H9 (cell line): ENCODE measurements around the gene WDR70. TPM values are rescaled to one million over a fixed set of nuclear protein-coding genes. Genes with fewer than 3 reads are reported as not detected.

Experiments
- DNase-seq: peaks from one replicate; pipeline ENCODE4 v3.0.0-alpha.2; 2017
- H2AFZ ChIP-seq: one replicate; pipeline ENCODE4 v1.6.1; 2013; ENCODE audit warnings: mild to moderate bottlenecking, low read length, control low read depth, moderate library complexity
- H2AK5ac ChIP-seq: 2 replicates; pipeline ENCODE4 v1.6.1; 2013; ENCODE audit warnings: low read length, control low read depth, mixed read lengths; ENCODE audit not compliant: insufficient read length
- H2BK120ac ChIP-seq: one replicate; pipeline ENCODE4 v1.6.1; 2013; ENCODE audit warnings: low read depth, mild to moderate bottlenecking, low read length, control low read depth, inconsistent platforms; ENCODE audit not compliant: poor library complexity, severe bottlenecking
- H2BK12ac ChIP-seq: 2 replicates; pipeline ENCODE4 v1.6.1; 2013; ENCODE audit warnings: low read length, control low read depth, mixed read lengths, low read depth; ENCODE audit not compliant: insufficient read length
- H2BK15ac ChIP-seq: 2 replicates; pipeline ENCODE4 v1.6.1; 2013; ENCODE audit warnings: low read depth, low read length, control low read depth
- H2BK20ac ChIP-seq: one replicate; pipeline ENCODE4 v1.6.1; 2013; ENCODE audit warnings: low read depth, mild to moderate bottlenecking, low read length, control low read depth, inconsistent platforms; ENCODE audit not compliant: poor library complexity, severe bottlenecking
- H2BK5ac ChIP-seq: 2 replicates; pipeline ENCODE4 v1.6.1; 2013; ENCODE audit warnings: low read length, control low read depth, mixed read lengths; ENCODE audit not compliant: insufficient read length
- H3K14ac ChIP-seq: 2 replicates; pipeline ENCODE4 v1.6.1; 2013; ENCODE audit warnings: low read length, control low read depth; ENCODE audit not compliant: insufficient read depth
- H3K18ac ChIP-seq: 2 replicates; pipeline ENCODE4 v1.6.1; 2013; ENCODE audit warnings: low read depth, mild to moderate bottlenecking, mixed read lengths, low read length, control low read depth; ENCODE audit not compliant: insufficient read length
- H3K23ac ChIP-seq: 2 replicates; pipeline ENCODE4 v1.6.1; 2013; ENCODE audit warnings: low read length, control low read depth, mixed read lengths, low read depth; ENCODE audit not compliant: insufficient read length
- H3K23me2 ChIP-seq: 2 replicates; pipeline ENCODE4 v1.6.1; 2013; ENCODE audit warnings: low read depth, mild to moderate bottlenecking, mixed read lengths, low read length, control low read depth; ENCODE audit not compliant: insufficient read length, poor library complexity, severe bottlenecking
- H3K27ac ChIP-seq: 2 replicates; pipeline ENCODE4 v1.5.1; 2013; ENCODE audit warnings: low read length, control low read depth, mixed read lengths, low read depth; ENCODE audit not compliant: insufficient read length
- H3K27me3 ChIP-seq: 2 replicates; pipeline ENCODE4 v1.6.1; 2013; ENCODE audit warnings: low read length, control low read depth, inconsistent platforms; ENCODE audit not compliant: insufficient read depth
- H3K4ac ChIP-seq: 2 replicates; pipeline ENCODE4 v1.6.1; 2013; ENCODE audit warnings: low read depth, mild to moderate bottlenecking, control low read depth, inconsistent platforms, low read length, moderate library complexity
- H3K4me1 ChIP-seq: 2 replicates; pipeline ENCODE4 v1.6.1; 2013; ENCODE audit warnings: low read length, control low read depth, inconsistent platforms; ENCODE audit not compliant: insufficient read depth
- H3K4me2 ChIP-seq: 2 replicates; pipeline ENCODE4 v1.6.1; 2013; ENCODE audit warnings: low read length, control low read depth, mixed read lengths; ENCODE audit not compliant: insufficient read length, insufficient read depth
- H3K56ac ChIP-seq: 2 replicates; pipeline ENCODE4 v1.6.1; 2013; ENCODE audit warnings: low read depth, mild to moderate bottlenecking, mixed read lengths, low read length, control low read depth; ENCODE audit not compliant: insufficient read length
- H3K79me1 ChIP-seq: 2 replicates; pipeline ENCODE4 v1.6.1; 2013; ENCODE audit warnings: low read depth, mild to moderate bottlenecking, moderate library complexity, low read length, control low read depth, inconsistent platforms; ENCODE audit not compliant: insufficient read depth, poor library complexity, severe bottlenecking
- H3K79me2 ChIP-seq: 2 replicates; pipeline ENCODE4 v1.6.1; 2013; ENCODE audit warnings: low read length, control low read depth, inconsistent platforms; ENCODE audit not compliant: insufficient read depth
- H3K9ac ChIP-seq: 2 replicates; pipeline ENCODE4 v1.6.1; 2013; ENCODE audit warnings: low read length, control low read depth, mixed read lengths; ENCODE audit not compliant: insufficient read length; ENCODE audit errors: extremely low read depth
- H3K9me3 ChIP-seq: one replicate; pipeline ENCODE4 v1.6.1; 2013; ENCODE audit warnings: low read depth, low read length, inconsistent platforms; ENCODE audit not compliant: control insufficient read depth
- H3T11ph ChIP-seq: one replicate; pipeline ENCODE4 v1.6.1; 2013; ENCODE audit warnings: mild to moderate bottlenecking, low read length, control low read depth, inconsistent platforms
- H4K20me1 ChIP-seq: one replicate; pipeline ENCODE4 v1.6.1; 2013; ENCODE audit not compliant: control insufficient read depth, insufficient read length, insufficient read depth
- H4K5ac ChIP-seq: 2 replicates; pipeline ENCODE4 v1.6.1; 2013; ENCODE audit warnings: low read depth, mild to moderate bottlenecking, mixed read lengths, low read length, control low read depth; ENCODE audit not compliant: insufficient read length
- H4K8ac ChIP-seq: replicated peaks from 2 replicates; pipeline ENCODE4 v1.6.1; 2013; ENCODE audit warnings: low read length, control low read depth, mixed read lengths, low read depth; ENCODE audit not compliant: insufficient read length
- H4K91ac ChIP-seq: 2 replicates; pipeline ENCODE4 v1.6.1; 2013; ENCODE audit warnings: low read depth, mild to moderate bottlenecking, moderate library complexity, mixed read lengths, low read length, control low read depth; ENCODE audit not compliant: insufficient read length
- H3K27ac Mint-ChIP-seq, 3 experiments: 2 replicates in 2 of 3; 3 replicates in 1 of 3; pipeline ENCODE4 v1.8.0; 2020 to 2021; ENCODE audit warnings: mixed read lengths in 3 of 3, mild to moderate bottlenecking in 1 of 3, moderate library complexity in 1 of 3
- H3K27me3 Mint-ChIP-seq: 2 replicates; pipeline ENCODE4 v1.8.0; 2021; ENCODE audit warnings: low read depth, mild to moderate bottlenecking, moderate library complexity, mixed read lengths
- H3K36me3 Mint-ChIP-seq, 3 experiments: 2 replicates in 2 of 3; 3 replicates in 1 of 3; pipeline ENCODE4 v1.8.0; 2020 to 2021; ENCODE audit warnings: low read depth in 3 of 3, mixed read lengths in 3 of 3; ENCODE audit not compliant: insufficient read depth in 1 of 3
- H3K4me1 Mint-ChIP-seq, 2 experiments: 2 replicates each; pipeline ENCODE4 v1.8.0; 2020; ENCODE audit warnings: mixed read lengths in 2 of 2
- H3K4me3 Mint-ChIP-seq, 2 experiments: 2 replicates in 1 of 2; 3 replicates in 1 of 2; pipeline ENCODE4 v1.8.0; 2020 to 2021; ENCODE audit warnings: mild to moderate bottlenecking in 2 of 2, mixed read lengths in 2 of 2, moderate library complexity in 1 of 2
- H3K9me3 Mint-ChIP-seq, 2 experiments: 2 replicates in 1 of 2; 3 replicates in 1 of 2; pipeline ENCODE4 v1.8.0; 2020; ENCODE audit warnings: mild to moderate bottlenecking in 2 of 2, mixed read lengths in 2 of 2, moderate library complexity in 1 of 2
- CTCF ChIP-seq: fragments of 200-600 bp; sonication (generic); conservative IDR thresholded peaks from 3 replicates; pipeline ENCODE4 v1.8.0; 2021; ENCODE audit warnings: antibody characterized with exemption, mild to moderate bottlenecking
- WGBS: extraction: QIAGEN DNeasy Blood & Tissue Kit; methylation state at CpG from one replicate; pipeline ENCODE4 v1.1.7; 2013; ENCODE audit warnings: missing lambda C conversion rate, low lambda C conversion rate, mixed read lengths; ENCODE audit not compliant: insufficient read length; ENCODE audit errors: extremely low coverage; 5-methylcytosine and 5-hydroxymethylcytosine counted together
- total RNA-seq: library from RNA; stranded (reverse); gene quantifications from 2 replicates; pipeline ENCODE4 v1.2.1, GENCODE V29; 2021

WDR70 gene
- total RNA-seq, 1 experiment from 2014 or later = 38.1 TPM

- Histone ChIP-seq H2BK5ac (no peak overlapping the region), H3K4me2 (no peak overlapping the region), H3K23me2 (no peaks in the 10 kb centered on the region), H3T11ph (no peak overlapping the region), H3K4ac (no peak overlapping the region), H2BK12ac (no peak overlapping the region), H3K79me2 (no peaks in the 10 kb centered on the region), H3K9me3 (no peaks in the 10 kb centered on the region), H3K27me3 (no peaks in the 10 kb centered on the region; the same call in 1 of the 2 replicates), H3K14ac (no peak overlapping the region), H3K56ac (no peak overlapping the region), H3K18ac (no peak overlapping the region), H2AFZ (no peak overlapping the region), H3K4me1 (no peaks in the 10 kb centered on the region), H2AK5ac (no peak overlapping the region), H4K8ac (no peak overlapping the region), H3K79me1 (no peaks in the 10 kb centered on the region), H2BK20ac (no peak overlapping the region), H4K91ac (no peak overlapping the region), H4K20me1 (no peaks in the 10 kb centered on the region), H2BK120ac (no peak overlapping the region), H2BK15ac (no peak overlapping the region), H3K9ac (no peak overlapping the region), H4K5ac (no peak overlapping the region), H3K27ac (no peak overlapping the region), H3K23ac (no peak overlapping the region)
- H3K36me3 Mint-ChIP-seq = no peaks in the 10 kb centered on the region
- no peaks in the 10 kb centered on the region for H3K9me3 Mint-ChIP-seq
- H3K27ac Mint-ChIP-seq = no peak overlapping the region
- H3K4me1 Mint-ChIP-seq = no peaks in the 10 kb centered on the region
- DNase-seq = no peak
- WGBS = no CpG with 5 or more reads among the region's 4 CpGs
- TF ChIP-seq CTCF = no peak
- peaks cover 2% of the 10 kb centered on the region; the same call in 1 of the 2 replicates for H3K27me3 Mint-ChIP-seq
- H3K4me3 Mint-ChIP-seq = no peak overlapping the region
Observed at GRCh38 chr5:37767961-37768360, 388.8 kb downstream of the WDR70 start.
